Measurements from ENCODE around the gene RNH1. TPM values are rescaled to one million over a fixed set of nuclear protein-coding genes. Genes with fewer than 3 reads are reported as not detected.

The RNH1 gene
- total RNA-seq, 1 experiment from 2014 or later, result 345 TPM

- Histone ChIP-seq H3K9me3 (ENCODE audit: control insufficient read depth, insufficient read depth, low read depth, low read length) (peaks cover 3% of the 10 kb centered on the region; the same call in 1 of the 2 replicates), H3K27me3 (ENCODE audit: control insufficient read depth, insufficient read depth, low read length) (no peaks in the 10 kb centered on the region), H3K27ac (ENCODE audit: low read length) (no peak overlapping the region), H3K4me3 (ENCODE audit: low read depth in 2 of 2, low read length in 2 of 2) (no peak overlapping the region), H3K36me3 (ENCODE audit: control insufficient read depth, insufficient read depth, low read length) (no peaks in the 10 kb centered on the region), H3K4me1 (ENCODE audit: control insufficient read depth, insufficient read depth, low read length) (peaks cover 6% of the 10 kb centered on the region; the same call in 1 of the 2 replicates)
- no peak for TF ChIP-seq SIN3A (IDR thresholded peaks at IDR 0.05; ENCODE audit: borderline replicate concordance, insufficient read depth, low read depth, low read length)
- TF ChIP-seq CTCF (IDR thresholded peaks at IDR 0.05), result no peak
- no peak for TF ChIP-seq REST (IDR thresholded peaks at IDR 0.05; ENCODE audit: insufficient read depth in 1 of 2, low read depth in 2 of 2, low read length in 1 of 2)
- no peak for TF ChIP-seq TCF7L2 (IDR thresholded peaks at IDR 0.05; ENCODE audit: low read depth, low read length)
- TF ChIP-seq POLR2AphosphoS5 (IDR thresholded peaks at IDR 0.05; ENCODE audit: low read depth, low read length), result no peak
- POLR2A ChIA-PET, result no interaction called here
- no TSS peak for BruUV-seq (replicated peaks)
- in situ Hi-C loops (cut with HindIII; ENCODE audit: low pct_unique_long_range_greater_than_20kb, low sequenced_read_pairs) (no loop called here), intact Hi-C loops (cut with micrococcal nuclease; ENCODE audit: unreplicated experiment) (loop anchor here (5.0 kb wide), 1 partner anchor 64 kb away; the partner anchor contains the start of gene PTDSS2)
- ATAC-seq (no peak), DNase-seq (ENCODE audit: low read depth, low spot score) (no peak)
- CTCF ChIA-PET, result interaction anchor here (0.6 kb wide), 1 partner anchor 112 kb away, joined by 3 read pairs; no protein-coding TSS in a partner anchor
Measured at GRCh38 chr11:516400-516799, 9.4 kb upstream of the RNH1 start.

- in situ Hi-C loops (cut with HindIII; ENCODE audit: low pct_unique_long_range_greater_than_20kb, low sequenced_read_pairs), result no loop called here
- ChIA-PET POLR2A (no interaction called here), CTCF (no interaction called here)
- Histone ChIP-seq H3K4me3 (ENCODE audit: low read depth in 2 of 2, low read length in 2 of 2) (no peak overlapping the region), H3K9me3 (ENCODE audit: control insufficient read depth, insufficient read depth, low read depth, low read length) (peaks cover 3% of the 10 kb centered on the region; the same call in 1 of the 2 replicates), H3K27me3 (ENCODE audit: control insufficient read depth, insufficient read depth, low read length) (no peaks in the 10 kb centered on the region), H3K36me3 (ENCODE audit: control insufficient read depth, insufficient read depth, low read length) (no peaks in the 10 kb centered on the region; the same call in 1 of the 2 replicates), H3K4me1 (ENCODE audit: control insufficient read depth, insufficient read depth, low read length) (peaks cover 6% of the 10 kb centered on the region; the same call in 1 of the 2 replicates), H3K27ac (ENCODE audit: low read length) (no peak overlapping the region)
- intact Hi-C loops (cut with micrococcal nuclease; ENCODE audit: unreplicated experiment), result loop anchor here (5.0 kb wide), 1 partner anchor 63 kb away; the partner anchor contains the start of gene PTDSS2
- DNase-seq (ENCODE audit: low read depth, low spot score), result no peak
- no peak for TF ChIP-seq SIN3A (IDR thresholded peaks at IDR 0.05; ENCODE audit: borderline replicate concordance, insufficient read depth, low read depth, low read length)
- TF ChIP-seq CTCF (IDR thresholded peaks at IDR 0.05), result no peak
- no peak for TF ChIP-seq TCF7L2 (IDR thresholded peaks at IDR 0.05; ENCODE audit: low read depth, low read length)
- no peak for TF ChIP-seq POLR2AphosphoS5 (IDR thresholded peaks at IDR 0.05; ENCODE audit: low read depth, low read length)
- ATAC-seq, result no peak
- BruUV-seq (replicated peaks), result no TSS peak
Measured at GRCh38 chr11:515131-515530, 8.1 kb upstream of the RNH1 start.

All from Panc1 (cell line).